Activated CD4-positive, alpha-beta T cell treated with anti-CD3 and anti-CD28 coated beads, Interleukin-2, Interleukin-6, amounts not matched to agents 100 ng/mL and 50 ng/mL, durations not matched to agents 16 hours and 8 hours (primary cell): ENCODE measurements around the gene LGALS1.
A peak's percentile ranks its signal among the peaks of the same experiment; 100 is the strongest.
"Not testable (repeated sequence)": the region's sequence is repeated elsewhere in the genome, so short reads cannot be mapped to it uniquely, and the experiment has no call there.

Experiments
- DNase-seq: peaks from one replicate; pipeline ENCODE4 v3.0.0-alpha.2; 2020

The LGALS1 gene

DNA sequence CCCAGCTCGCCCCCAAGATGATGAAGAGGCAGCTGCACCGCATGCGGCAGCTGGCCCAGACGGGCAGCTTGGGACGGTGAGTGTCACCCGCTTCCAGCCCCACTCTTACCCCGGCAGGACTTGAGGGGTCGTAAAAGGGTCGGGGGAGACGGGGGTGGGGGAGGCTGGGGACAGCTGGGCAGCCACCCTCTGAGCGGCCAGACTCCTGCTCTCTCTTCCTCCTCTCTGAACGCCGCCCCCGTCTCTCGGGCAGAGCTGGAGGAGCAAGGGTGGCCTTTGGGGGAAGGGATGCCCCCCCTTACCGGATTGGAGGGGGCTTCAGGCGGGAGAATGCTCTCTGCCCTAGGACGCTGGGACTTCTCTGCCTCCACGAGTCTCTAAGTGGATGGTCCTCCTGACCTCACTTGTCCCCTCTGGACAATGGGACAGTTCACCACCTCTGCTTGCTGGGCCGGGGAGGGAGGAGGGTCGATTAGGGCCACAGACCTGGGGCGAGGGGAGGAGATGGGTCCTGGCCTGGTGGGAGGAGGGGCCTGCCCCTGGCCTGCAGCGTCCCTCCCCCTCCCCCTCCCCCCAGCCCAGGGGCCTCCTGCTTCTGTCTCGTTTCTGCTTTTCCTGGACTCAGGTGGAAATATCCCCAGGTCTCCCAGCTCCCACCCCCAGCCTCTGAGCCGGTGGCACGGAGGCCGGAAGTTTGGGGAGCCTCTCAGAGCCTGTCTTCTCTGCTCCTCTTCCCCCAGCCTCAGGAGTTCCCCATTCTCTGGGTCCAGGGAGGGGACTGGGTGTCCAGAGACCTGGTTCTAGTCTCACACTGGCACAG is 35.5 kb upstream of the LGALS1 start:
- peak; percentile 44 for DNase-seq

DNA sequence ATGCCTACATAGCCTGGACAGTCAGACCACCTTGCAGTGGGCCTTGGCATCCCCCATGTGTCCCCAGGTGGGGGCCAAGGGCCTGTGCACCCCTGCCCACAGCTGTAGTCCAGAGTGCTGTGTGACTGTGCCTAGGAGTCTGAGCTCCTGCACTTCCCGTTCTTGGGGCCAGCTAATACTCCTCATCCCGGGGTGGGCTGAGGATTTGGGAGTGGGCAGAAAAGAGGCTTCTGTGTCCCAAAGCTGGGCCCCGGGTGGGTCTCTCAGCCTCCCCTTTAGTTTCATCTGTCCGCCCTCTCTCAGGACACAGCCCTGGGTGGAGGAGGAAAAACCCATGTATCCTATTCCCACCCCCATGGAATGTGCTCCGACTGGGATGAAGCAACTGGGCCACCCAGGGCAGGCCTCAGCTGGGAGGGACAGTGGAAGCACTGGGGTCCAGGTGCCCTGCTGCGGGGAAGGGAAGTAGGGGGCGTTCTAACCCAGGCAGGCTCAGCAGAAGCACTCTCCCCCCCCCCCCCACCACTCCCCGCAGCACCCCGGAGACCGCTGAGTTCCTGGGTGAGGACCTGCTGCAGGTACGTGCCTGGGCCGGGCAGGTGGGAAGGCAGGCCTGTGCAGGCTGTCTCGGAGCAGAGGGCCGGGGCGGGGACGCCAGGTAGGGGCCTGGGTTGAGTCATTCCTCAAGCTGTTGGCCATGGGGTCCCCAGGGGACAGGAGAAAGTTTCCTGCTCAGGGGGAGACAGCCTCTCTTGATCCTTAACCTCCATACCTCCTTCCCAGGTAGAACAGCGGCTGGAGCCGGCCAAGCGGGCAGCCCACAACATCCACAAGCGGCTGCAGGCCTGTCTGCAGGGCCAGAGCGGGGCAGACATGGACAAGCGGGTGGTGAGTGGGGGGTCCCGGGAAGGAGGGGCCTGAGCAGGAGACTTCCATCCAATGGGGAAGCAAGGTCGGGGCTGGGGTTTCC is 34.6 kb upstream of the LGALS1 start:
- DNase-seq = no peak

DNA sequence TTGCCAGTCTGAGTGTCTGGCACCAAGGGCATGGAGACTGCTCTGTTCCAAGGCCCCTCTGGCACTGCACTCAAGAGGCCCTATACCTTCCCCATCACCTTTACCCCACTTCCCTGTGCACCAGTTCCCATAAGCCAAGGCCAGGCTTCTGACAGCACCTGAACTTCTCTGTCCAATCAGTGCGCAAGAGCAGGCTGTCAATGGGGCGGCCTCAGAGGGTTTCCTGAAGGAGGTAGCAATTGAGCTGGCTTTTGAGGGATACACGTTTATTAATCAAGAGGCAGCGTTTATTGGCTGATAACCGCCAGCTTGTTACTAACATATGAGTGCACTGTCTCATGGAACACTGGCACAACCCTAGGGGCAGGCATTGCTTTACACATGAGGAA is 33.9 kb upstream of the LGALS1 start:
- no peak for DNase-seq

DNA sequence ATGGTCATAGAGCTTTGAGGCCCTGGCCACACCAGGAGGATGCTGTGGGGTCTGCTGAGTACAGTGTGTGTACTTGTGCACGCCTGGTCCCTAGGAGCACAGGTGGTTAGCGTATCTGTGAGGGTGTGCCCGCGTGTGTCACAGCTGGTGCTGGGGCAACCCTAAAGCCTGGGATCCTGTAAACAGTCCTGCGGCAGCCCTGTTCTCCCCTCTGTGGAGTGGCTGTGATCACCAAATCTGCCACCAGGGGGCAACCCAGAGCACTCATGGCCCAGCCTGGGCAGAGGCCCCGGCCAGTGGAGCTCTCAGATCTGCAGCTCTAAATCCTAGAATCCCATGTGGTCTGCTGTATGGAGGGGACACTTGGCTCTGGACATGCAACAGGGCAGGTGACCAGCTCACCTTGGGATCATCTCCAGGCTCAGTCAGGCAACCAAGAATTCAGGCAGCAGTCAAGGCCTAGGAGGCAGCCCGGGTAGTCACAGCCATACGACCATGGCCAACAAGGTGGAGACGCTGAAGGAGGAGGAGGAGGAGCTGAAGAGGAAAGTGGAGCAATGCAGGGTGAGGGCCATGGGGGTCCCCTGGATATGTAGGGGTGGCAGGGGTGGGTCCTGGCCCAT is 32.1 kb upstream of the LGALS1 start:
- DNase-seq = peak; percentile 92

DNA sequence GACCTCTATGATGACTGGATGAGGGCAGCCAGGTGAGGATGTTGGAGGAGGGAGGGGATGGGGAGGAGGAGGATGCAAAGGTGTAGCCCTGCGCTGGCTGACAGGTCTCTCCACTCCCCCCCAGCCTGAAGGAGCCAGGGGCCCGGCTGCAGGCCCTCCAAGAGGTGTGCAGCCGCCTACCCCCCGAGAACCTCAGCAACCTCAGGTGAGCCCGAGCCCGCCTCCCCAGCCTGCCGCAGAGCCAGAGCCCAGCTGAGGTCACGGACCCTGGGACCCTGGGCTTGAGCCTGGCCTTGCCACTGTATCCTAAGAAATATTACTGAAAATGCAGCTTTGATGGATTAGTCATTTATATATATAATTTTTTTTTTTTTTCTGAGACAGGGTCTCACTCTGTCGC is 28.1 kb upstream of the LGALS1 start:
- DNase-seq = no peak

DNA sequence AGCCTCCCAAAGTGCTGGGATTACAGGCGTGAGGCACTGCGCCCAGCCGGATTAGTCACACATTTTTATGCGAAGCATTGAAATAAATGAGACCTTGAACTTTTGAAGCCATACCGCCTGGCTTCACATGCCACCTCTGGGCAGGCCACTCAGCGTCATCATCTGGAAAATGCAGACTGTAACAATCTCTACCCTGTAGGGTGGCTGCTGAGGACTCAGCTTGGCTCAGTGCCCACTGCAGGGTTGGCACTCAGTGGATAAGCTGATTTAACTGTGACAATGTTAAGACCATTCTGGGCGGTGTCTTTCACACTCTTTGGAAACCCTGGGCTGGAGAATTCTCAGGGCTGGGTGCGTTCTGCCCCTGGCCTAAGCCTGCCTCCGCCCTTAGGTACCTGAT is 27.5 kb upstream of the LGALS1 start:
- no peak for DNase-seq

DNA sequence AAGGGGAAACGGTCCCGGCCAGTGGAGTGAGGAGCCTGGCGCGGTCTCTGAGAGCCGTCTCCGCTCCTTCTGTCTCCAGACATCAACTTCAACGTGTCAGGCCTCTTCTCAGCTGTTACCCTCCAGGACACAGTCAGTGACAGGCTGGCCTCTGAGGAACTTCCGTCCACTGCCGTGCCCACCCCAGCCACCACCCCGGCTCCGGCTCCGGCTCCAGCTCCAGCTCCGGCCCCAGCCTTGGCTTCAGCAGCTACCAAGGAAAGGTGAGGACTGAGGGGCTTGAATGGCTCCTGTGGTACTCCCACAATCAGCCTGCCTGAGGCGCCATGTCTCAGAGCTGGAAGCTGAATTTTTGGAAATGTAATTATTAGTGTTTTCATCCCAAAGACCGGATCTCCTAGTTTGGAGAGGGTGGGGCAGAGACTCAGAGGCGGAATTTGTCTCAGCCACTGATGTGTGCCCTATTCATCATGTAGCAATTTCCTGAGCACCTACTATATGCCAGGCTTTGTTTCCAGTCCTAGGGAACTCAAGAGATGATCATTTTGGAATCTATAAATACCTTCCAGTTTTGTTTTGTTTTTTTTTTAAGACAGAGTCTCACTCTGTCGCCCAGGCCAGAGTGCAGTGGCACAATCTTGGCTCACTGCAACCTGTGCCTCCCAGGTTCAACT is 24.8 kb upstream of the LGALS1 start:
- no peak for DNase-seq

DNA sequence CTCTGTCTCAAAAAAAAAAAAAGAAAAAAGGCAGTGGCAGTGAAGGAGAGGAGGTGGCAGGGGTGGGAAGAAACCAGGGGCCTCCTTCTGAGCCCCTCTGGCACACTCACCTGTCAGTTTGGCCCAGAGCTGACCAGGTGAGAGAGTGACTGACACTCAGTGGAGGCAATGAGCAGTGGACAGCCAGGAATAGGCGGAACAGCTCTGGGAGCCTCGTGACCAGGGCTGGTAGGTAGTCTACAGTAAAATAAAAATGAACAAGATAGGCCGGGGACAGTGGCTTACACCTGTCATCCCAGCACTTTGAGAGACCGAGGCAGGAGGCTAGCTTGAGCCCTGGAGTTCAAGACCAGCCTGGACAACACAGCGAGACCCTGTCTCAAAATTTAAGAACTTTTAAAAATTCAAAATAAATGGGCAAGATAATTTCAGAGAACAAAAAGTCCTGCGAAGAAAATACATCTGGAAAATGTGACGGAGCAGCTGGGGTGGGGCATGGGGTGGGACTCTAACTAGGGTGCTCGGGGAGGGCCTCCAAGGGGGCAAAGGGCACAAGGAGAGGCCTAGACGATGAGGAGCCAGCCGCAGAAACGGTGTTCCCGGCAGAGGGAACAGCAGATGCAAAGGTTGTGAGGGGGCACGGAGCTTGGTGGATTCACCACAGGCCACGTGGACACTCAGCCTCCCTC is 20.7 kb upstream of the LGALS1 start:
- DNase-seq = no peak

DNA sequence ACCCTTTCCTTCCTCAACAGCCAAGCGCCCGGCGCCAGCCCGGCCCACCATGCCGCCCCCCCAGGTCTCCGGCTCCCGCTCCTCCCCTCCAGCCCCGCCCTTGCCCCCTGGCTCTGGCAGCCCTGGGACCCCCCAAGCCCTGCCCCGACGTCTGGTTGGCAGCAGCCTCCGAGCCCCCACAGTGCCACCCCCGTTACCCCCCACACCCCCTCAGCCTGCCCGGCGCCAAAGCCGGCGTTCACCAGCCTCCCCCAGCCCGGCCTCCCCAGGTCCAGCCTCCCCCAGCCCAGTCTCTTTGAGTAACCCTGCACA is 20.2 kb upstream of the LGALS1 start:
- DNase-seq = no peak

DNA sequence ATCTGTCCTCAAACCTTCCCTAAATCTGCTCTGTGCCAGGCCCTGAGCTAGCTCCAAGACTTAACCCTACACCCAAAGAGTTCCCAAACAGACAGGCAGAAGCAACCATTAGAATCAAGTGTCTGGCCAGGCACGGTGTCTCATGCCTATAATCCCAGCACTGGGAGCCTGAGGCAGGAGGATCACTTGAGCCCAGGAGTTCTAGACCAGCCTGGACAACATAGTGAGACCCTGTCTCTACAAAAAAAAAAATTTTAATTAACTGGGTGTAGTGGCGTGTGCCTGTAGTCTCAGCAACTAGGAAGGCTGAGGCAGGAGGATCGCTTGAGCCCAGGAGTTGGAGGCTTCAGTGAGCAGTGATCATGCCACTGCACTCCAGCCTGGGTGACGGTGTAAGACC is 18.9 kb upstream of the LGALS1 start:
- DNase-seq = not testable (repeated sequence)

DNA sequence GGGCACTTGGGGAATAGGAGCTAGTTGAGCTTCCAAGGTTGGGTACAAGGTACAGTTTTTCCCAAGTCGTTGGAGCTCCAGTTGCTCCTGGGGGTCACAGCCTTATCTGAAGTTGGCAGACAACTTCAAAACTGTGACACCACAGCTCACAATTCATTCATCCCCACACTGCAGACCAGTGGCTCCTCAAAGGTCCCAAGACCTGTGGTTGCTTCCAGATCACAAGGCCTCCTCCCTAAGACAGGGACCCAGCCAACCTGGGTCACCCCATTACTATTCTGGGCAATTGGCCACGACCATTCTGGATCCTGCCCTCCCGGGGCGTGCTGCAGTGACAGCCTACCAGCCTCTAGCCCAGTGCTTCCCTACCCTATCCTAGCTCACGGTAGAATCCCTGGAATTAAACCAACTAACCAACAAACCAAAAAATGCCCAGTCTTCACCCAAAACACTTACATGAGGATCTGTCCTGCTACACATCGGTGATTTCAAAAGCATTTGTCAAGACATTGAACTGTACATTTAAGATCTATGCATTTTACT is 17.8 kb upstream of the LGALS1 start:
- no peak for DNase-seq

DNA sequence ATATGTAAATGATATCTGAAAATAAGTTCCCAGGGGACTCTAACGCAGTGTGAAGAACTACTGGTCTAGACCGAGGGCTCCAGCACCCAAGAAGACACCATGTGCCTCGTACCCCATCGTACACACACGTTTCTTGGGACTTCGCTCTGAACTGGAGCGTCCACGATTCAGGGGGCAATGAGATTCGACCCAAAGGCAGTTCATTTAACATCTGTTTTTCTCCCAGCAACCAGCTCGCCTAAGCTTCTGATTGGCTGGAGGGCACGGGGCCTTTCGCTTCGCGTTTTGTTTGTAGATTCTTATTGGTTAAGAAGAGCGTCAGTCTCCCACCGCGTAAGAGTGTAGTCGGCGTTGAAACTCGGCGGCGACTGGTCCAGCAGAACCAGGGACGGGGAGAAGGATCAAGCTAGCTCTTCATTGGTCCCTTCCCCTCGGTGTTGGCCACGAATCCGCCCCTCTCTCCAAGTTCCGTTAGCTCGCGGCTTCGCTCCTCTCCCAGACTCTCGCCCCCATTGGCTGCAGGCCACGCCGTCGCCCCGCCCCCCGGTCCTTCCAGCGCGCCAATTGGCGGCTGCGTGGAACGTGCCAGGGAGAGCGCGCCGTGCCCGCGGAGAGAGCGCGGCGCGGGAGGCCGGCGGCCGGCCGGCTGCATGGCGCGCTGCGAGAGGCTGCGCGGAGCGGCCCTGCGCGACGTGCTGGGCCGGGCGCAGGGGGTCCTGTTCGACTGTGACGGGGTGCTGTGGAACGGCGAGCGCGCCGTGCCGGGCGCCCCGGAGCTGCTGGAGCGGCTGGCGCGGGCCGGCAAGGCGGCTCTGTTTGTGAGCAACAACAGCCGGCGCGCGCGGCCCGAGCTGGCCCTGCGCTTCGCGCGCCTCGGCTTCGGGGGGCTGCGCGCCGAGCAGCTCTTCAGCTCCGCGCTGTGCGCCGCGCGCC is 17.0 kb upstream of the LGALS1 start, which contains the start of gene PDXP:
PDXP (plus strand) TSS at position 591 of the 933 bp plus-strand sequence; CDS start at position 651, 60 bp downstream.
- DNase-seq = peak; percentile 99

DNA sequence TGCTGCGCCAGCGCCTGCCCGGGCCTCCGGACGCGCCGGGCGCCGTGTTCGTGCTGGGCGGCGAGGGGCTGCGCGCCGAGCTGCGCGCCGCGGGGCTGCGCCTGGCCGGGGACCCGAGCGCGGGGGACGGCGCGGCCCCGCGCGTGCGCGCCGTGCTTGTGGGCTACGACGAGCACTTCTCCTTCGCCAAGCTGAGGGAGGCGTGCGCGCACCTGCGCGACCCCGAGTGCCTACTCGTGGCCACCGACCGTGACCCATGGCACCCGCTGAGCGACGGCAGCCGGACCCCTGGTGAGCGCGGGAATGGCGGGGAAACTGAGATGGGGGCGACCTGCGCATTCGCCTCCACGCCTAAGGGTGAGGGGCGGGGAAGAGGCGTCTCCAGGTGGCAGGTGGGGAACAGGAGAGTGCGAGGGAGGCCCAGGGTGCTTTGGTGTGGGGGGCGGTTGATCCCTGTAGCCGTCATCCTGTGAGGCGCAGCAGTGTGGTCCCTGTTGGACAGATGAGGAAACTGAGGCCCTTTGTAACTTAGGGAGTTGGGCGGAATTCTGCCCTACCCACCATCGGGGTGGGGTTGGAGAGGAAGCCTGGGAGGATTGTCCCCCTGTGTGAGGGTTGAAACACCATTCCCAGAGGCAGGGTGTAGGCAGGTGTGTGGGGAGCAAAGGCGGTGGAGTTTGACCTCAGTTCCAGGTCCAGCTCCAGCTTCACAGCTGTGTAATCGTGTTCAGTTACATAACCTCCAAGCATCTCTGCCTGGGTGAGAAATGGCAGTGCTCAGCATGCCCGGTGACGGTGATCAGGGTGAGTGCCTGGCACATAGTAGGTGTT is 16.2 kb upstream of the LGALS1 start:
- DNase-seq = peak; percentile 56

DNA sequence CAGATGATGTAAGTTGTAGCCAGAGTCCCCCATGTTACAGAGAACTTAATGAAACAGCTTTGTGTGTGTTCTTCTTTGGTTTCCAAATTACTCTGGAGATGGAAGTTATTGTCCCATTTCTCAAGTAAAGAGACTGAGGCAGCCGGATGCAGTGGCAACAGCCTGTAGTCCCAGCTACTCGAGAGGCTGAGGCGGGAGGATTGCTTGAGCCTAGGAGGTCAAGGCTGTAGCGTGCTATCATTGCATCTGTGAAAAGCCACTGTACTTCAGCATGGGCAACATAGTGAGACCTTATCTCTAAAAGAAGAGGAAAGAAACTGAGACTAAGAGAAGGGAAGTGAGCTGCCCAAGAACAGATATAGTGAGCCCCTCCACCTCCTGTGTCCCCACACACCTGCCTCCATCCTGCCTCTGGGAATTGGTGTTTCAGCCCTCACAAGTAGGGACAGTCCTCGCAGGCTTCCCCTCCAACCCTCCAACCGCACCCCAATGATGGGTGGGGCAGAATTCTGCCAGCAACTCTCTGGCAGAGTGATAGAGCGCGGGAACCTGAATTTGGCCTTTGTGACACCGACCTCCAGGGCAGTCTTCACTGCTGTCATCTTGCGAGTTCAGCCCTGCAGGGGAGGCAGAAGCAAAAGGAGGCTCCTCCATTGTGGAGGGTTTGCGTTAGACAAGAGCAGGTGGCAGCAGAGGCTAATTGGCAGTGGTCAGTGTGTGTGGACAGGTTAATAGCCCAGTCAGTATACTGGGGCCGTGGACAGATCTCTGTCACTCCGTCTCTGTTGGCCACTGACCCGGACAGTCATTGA is 15.3 kb upstream of the LGALS1 start:
- no peak for DNase-seq

DNA sequence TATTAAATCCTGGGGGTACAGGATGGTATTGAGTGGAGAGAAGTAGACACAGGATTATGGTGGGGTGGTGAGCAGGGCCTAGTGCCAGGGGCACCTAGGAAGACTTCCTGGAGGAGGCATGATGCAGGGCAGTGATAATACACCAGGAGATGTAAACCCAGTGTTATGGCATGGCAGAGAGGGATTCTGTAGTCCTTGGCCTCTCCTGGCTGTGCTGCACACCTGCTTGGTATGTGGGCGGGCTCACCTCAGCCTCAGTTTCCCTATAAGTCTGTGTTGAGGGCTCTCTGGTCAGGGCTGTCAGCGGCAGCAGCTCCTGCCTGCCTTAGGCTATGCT is 14.8 kb upstream of the LGALS1 start:
- no peak for DNase-seq

DNA sequence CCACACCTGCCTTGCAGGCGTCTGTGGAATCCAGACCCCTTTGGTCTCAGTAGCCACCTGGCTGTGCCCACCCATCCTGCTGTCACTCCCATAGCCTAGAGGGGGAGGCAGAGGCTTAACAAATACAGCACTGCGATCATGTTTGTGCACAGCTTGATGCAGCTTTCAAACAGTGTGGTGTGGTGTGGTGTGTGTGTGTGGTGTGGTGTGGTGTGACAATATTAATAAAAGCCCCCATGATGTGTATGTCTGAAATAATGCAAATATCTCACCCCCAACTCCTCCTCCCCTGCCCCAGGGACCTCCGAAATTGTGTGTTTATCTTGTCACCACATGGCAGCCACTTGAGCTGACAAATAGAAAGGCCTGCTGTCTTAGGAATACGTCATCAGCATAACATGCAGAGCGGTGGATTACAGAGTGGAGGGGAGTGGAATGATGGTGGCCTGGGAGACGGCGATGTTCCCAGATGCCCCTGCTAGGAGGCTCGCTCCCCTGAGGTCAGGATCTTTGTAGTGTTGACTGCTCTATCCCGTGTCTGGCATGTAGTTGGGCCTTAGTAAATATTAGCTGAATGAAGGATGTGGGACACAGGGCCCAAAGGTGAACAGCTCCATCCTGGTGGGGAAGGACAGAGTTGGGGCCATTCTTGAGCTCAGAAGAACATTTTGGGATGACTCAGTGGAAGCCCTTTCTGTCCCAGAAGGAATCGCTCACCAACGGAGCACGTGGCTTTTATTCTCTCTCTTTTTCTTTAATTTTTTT is 14.1 kb upstream of the LGALS1 start:
- DNase-seq = no peak

DNA sequence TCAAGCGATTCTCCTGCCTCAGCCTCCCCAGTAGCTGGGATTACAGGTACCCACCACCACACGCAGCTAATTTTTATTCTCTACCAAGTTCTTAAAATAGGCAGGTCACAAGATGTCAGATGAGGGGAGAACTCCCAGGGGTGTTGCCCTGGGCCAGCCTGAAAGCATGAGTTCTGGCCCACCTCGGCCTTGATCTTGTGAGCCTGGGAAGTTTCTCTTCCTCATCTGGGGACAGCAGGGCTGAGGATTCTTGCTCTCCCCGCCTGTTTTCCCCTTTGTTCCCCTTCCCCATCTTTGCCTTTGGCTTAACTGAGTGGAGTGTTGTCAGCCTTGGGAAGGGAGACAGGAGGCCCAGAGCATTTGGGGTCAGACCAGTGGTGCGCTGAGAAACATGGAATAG is 13.4 kb upstream of the LGALS1 start:
- DNase-seq = no peak

DNA sequence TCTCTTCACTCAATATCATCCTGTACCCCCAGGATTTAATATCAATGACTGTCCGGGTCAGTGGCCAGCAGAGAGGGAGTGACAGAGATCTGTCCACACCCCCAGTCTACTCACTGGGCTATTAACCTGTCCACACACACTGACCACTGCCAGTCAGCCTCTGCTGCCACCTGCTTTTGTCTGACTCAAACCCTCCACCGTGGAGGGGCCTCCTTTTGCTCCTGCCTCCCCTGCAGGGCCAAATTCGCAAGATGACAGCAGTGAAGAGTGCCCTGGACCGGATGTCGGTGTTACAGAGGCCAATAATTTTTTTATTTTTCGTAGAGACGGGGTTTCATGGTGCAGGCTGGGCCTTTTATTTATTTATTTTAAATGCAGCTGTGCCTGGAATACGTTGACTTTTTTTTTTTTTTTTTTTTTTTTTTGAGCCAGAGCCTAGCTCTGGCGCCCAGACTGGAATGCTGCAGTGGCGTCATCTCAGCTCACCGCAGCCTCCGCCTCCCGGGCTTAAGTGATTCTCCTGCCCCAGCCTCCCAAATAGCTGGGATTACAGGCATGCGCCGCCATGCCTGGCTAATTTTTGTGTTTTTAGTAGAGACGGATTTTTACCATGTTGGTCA is 11.8 kb upstream of the LGALS1 start:
- no peak for DNase-seq
